HG03159 (cell line): ENCODE data around the gene PCDHB6.
"Not testable (repeated sequence)": the region's sequence is repeated elsewhere in the genome, so short reads cannot be mapped to it uniquely, and the experiment has no call there.

Experiments
- ATAC-seq: cut with Tn5 transposase; IDR thresholded peaks from one replicate; pipeline ENCODE4 v1.9.1; 2021; ENCODE audit warnings: mild to moderate bottlenecking, moderate library complexity; ENCODE audit not compliant: unreplicated experiment

PCDHB6 gene

GRCh38 chr5:141149812-141150211 lies at the start of gene PCDHB6:
Gene PCDHB6, plus strand, starts transcription at chr5:141150057. Its CDS starts 201 bp downstream, at chr5:141150258.
- no peak for ATAC-seq

GRCh38 chr5:141100243-141100805 lies 49.5 kb upstream of the PCDHB6 start, which contains the start of gene PCDHB3:
Gene PCDHB3, plus strand, starts transcription at chr5:141100473. Its CDS starts 177 bp downstream, at chr5:141100650.
- ATAC-seq: no peak

DNA sequence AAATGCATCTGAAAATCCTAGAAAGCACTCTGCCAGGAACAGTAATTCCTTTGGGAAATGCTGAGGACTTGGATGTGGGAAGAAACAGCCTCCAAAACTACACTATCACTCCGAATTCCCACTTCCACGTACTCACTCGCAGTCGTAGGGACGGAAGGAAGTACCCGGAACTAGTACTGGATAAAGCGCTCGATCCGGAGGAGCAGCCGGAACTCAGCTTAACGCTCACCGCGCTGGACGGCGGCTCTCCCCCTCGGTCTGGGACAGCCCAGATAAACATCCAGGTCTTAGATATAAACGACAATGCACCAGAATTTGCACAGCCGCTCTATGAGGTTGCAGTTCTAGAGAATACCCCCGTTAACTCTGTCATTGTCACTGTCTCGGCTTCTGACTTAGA lies 48.8 kb upstream of the PCDHB6 start:
- ATAC-seq: no peak

DNA sequence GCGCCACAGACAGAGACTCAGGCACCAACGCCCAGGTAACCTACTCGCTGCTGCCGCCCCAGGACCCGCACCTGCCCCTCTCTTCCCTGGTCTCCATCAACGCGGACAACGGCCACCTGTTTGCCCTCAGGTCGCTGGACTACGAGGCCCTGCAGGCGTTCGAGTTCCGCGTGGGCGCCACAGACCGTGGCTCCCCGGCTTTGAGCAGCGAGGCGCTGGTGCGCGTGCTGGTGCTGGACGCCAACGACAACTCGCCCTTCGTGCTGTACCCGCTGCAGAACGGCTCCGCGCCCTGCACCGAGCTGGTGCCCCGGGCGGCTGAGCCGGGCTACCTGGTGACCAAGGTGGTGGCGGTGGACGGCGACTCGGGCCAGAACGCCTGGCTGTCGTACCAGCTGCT lies 47.8 kb upstream of the PCDHB6 start:
- ATAC-seq: not testable (repeated sequence)

DNA sequence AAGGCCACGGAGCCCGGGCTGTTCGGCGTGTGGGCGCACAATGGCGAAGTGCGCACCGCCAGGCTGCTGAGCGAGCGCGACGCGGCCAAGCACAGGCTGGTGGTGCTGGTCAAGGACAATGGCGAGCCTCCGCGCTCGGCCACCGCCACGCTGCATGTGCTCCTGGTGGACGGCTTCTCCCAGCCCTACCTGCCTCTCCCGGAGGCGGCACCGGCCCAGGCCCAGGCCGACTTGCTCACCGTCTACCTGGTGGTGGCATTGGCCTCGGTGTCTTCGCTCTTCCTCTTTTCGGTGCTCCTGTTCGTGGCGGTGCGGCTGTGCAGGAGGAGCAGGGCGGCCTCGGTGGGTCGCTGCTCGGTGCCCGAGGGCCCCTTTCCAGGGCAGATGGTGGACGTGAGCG lies 47.4 kb upstream of the PCDHB6 start:
- ATAC-seq: not testable (repeated sequence)

- ATAC-seq: no peak
Measured at GRCh38 chr5:141105350-141105749, 44.5 kb upstream of the PCDHB6 start.

- ATAC-seq: no peak
Measured at GRCh38 chr5:141119250-141119649, 30.6 kb upstream of the PCDHB6 start.

DNA sequence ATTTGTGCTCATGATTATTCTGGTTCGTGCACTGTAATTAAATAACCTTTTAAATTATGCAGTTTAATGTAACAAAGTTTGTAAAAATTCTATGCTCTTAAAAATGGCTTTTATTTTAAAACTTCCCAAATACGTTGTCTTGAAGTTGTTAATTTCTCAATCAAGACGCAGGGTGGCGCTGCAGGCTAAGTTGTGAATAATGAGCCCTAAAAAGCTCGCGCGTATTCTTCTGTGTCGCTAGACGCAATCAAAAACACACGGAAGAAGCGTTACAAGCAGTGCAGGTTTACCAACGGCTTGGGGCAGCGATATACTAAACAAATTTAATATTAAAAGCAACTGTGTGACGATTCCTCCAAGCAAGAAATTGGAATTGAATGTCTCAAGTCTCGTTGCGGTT lies 28.3 kb upstream of the PCDHB6 start, which contains the start of gene PCDHB4:
Gene PCDHB4, plus strand, starts transcription at position 256 of the 400 bp plus-strand sequence. CDS start 181 bp downstream, outside the sequence.
- no peak for ATAC-seq

DNA sequence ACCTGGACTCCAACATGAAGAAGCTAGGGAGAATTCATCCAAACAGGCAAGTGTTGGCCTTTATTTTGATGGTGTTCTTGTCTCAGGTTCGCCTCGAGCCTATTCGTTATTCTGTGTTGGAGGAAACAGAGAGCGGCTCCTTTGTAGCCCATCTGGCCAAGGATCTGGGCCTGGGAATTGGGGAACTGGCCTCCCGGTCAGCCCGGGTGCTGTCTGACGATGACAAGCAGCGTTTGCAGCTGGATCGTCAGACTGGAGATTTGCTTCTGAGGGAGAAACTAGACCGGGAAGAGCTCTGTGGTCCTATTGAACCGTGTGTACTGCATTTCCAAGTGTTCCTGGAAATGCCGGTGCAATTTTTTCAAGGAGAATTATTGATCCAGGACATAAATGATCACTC lies 27.9 kb upstream of the PCDHB6 start:
- ATAC-seq: no peak

DNA sequence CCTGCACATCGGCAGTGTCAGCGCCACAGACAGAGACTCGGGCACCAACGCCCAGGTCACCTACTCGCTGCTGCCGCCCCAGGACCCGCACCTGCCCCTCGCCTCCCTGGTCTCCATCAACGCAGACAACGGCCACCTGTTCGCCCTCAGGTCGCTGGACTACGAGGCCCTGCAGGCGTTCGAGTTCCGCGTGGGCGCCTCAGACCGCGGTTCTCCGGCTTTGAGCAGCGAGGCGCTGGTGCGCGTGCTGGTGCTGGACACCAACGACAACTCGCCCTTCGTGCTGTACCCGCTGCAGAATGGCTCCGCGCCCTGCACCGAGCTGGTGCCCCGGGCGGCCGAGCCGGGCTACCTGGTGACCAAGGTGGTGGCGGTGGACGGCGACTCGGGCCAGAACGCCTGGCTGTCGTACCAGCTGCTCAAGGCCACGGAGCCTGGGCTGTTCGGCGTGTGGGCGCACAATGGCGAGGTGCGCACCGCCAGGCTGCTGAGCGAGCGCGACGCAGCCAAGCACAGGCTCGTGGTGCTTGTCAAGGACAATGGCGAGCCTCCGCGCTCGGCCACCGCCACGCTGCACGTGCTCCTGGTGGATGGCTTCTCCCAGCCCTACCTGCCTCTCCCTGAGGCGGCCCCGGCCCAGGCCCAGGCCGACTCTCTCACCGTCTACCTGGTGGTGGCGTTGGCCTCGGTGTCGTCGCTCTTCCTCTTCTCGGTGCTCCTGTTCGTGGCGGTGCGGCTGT lies 26.3 kb upstream of the PCDHB6 start:
- ATAC-seq: not testable (repeated sequence)

- ATAC-seq: no peak
Measured at GRCh38 chr5:141127305-141127704, 22.6 kb upstream of the PCDHB6 start.

GRCh38 chr5:141135030-141135717 lies 14.7 kb upstream of the PCDHB6 start, which contains the start of gene PCDHB5:
Gene PCDHB5, plus strand, starts transcription at chr5:141135206. Its CDS starts 229 bp downstream, at chr5:141135435.
- ATAC-seq: no peak

DNA sequence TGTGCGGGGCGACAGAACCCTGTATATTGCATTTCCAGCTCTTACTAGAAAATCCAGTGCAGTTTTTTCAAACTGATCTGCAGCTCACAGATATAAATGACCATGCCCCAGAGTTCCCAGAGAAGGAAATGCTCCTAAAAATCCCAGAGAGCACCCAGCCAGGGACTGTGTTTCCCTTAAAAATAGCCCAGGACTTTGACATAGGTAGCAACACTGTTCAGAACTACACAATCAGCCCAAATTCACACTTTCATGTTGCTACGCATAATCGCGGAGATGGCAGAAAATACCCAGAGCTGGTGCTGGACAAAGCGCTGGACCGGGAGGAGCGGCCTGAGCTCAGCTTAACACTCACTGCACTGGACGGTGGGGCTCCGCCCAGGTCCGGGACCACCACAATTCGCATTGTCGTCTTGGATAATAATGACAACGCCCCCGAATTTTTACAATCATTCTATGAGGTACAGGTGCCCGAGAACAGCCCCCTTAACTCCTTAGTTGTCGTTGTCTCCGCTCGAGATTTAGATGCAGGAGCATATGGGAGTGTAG lies 14.1 kb upstream of the PCDHB6 start:
- ATAC-seq: no peak

GRCh38 chr5:141137346-141137745 lies 12.5 kb upstream of the PCDHB6 start:
- ATAC-seq: not testable (repeated sequence)

GRCh38 chr5:141150224-141150992 lies 551 bp downstream of the PCDHB6 start:
- ATAC-seq: no peak

- ATAC-seq: no peak
Measured at GRCh38 chr5:141150993-141151325, 1.1 kb downstream of the PCDHB6 start.

- ATAC-seq: not testable (repeated sequence)
Measured at GRCh38 chr5:141151632-141152031, 1.8 kb downstream of the PCDHB6 start.

DNA sequence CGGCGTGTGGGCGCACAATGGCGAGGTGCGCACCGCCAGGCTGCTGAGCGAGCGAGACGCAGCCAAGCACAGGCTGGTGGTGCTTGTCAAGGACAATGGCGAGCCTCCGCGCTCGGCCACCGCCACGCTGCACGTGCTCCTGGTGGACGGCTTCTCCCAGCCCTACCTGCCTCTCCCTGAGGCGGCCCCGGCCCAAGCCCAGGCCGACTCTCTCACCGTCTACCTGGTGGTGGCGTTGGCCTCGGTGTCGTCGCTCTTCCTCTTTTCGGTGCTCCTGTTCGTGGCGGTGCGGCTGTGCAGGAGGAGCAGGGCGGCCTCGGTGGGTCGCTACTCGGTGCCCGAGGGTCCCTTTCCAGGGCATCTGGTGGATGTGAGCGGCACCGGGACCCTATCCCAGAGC lies 2.2 kb downstream of the PCDHB6 start:
- not testable (repeated sequence) for ATAC-seq

DNA sequence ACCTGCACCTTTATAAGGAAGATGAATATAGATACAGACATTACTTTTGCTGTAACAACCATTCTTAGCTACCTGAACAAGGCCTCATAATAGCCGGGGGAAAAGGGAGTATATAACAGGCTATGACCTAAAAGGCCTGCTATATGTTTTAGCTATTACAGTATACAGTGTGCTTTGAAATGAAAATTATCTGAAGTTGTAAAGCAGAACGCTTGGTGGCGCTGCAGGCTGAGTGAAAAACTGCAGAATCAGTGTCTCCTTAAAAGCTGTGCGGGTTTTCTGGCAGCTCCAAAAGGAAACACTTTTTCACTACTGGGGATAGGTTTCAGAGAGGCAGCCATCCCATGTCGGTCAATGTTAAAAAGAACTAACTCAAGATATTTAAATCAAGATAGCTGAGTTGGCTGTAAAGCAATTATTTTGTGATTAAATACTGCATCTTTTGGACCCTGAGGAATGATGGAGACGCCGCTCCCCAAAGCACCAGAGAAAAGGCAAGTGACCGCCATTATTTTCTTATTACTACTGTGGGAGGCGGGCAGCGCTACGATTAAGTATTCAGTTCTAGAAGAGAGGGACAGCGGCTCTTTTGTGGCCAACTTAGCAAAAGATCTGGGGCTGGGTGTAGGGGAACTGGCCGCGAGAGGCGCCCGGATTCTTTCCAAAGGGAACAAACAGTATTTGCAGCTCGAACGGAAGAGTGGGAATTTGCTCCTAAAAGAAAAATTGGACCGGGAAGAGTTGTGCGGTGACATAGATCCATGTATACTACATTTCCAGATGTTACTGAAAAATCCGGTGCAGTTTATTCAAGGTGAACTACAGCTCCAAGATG lies 5.9 kb downstream of the PCDHB6 start:
- ATAC-seq: no peak

GRCh38 chr5:141157356-141157755 lies 7.5 kb downstream of the PCDHB6 start:
- not testable (repeated sequence) for ATAC-seq
